A673 (cell line): ENCODE measurements around the gene INPP4B. TPM values are rescaled to one million over a fixed set of nuclear protein-coding genes. Genes with fewer than 3 reads are reported as not detected.

ENCODE experiments used
- BruUV-seq: library from RNA; stranded (reverse); fragments of 400-500 nt; replicated peaks from 2 replicates; lab custom pipeline; 2021; lab: Mats Ljungman, UMichigan
- CTCF ChIA-PET: fragments of 300-600 bp; sonication (Branson Sonifier 250); formaldehyde crosslinking; loops from one replicate; lab custom pipeline; 2022; ENCODE audit warnings: antibody characterized with exemption; lab: Charles Lee
- POLR2A ChIA-PET: fragments of 300-600 bp; sonication (Branson Sonifier 250); formaldehyde crosslinking; loops from one replicate; lab custom pipeline; 2022; ENCODE audit warnings: antibody characterized with exemption; ENCODE audit not compliant: low non-redundant PET; lab: Charles Lee
- DNase-seq: peaks from one replicate; pipeline ENCODE4 v3.0.0-alpha.2; 2015; ENCODE audit warnings: low spot score
- H3K27ac ChIP-seq: fragments of 200-600 bp; sonication (generic); 2 replicates; pipeline ENCODE4 v1.5.1; 2016; ENCODE audit warnings: mixed run types, low read depth, mild to moderate bottlenecking, mixed read lengths, antibody characterized with exemption, low read length; ENCODE audit not compliant: poor library complexity, severe bottlenecking
- H3K27me3 ChIP-seq: fragments of 200-600 bp; sonication (generic); replicated peaks from 2 replicates; pipeline ENCODE4 v1.6.1; 2017; ENCODE audit warnings: mixed run types, low read depth, mild to moderate bottlenecking, mixed read lengths, antibody characterized with exemption, low read length; ENCODE audit not compliant: insufficient read depth, poor library complexity
- H3K36me3 ChIP-seq: fragments of 200-600 bp; sonication (generic); 2 replicates; pipeline ENCODE4 v1.6.1; 2016; ENCODE audit warnings: mixed run types, mild to moderate bottlenecking, mixed read lengths, antibody characterized with exemption, low read length; ENCODE audit not compliant: insufficient read depth, poor library complexity, severe bottlenecking
- H3K4me1 ChIP-seq: fragments of 200-600 bp; sonication (generic); 2 replicates; pipeline ENCODE4 v1.6.1; 2017; ENCODE audit warnings: mixed run types, mild to moderate bottlenecking, mixed read lengths, antibody characterized with exemption, low read length; ENCODE audit not compliant: insufficient read depth, poor library complexity, severe bottlenecking
- H3K4me3 ChIP-seq: fragments of 200-600 bp; sonication (generic); 2 replicates; pipeline ENCODE4 v1.5.1; 2016; ENCODE audit warnings: low read depth, mixed run types, mild to moderate bottlenecking, mixed read lengths, low read length; ENCODE audit not compliant: poor library complexity, severe bottlenecking
- H3K9me3 ChIP-seq: fragments of 200-600 bp; sonication (generic); 2 replicates; pipeline ENCODE4 v1.6.1; 2016; ENCODE audit warnings: mixed run types, low read depth, mild to moderate bottlenecking, mixed read lengths, antibody characterized with exemption, low read length; ENCODE audit not compliant: poor library complexity, severe bottlenecking
- EZH2 ChIP-seq: fragments of 200-600 bp; sonication (generic); IDR thresholded peaks from 2 replicates; pipeline ENCODE4 v1.6.1; 2017; ENCODE audit warnings: borderline replicate concordance, low read depth, mild to moderate bottlenecking, mixed read lengths, antibody characterized with exemption, low read length; ENCODE audit not compliant: poor library complexity, severe bottlenecking
- intact Hi-C: fragments of 100-400 bp; cut with micrococcal nuclease; formaldehyde crosslinking; loops from one replicate; pipeline ENCODE4 v1.10.0; 2022; ENCODE audit not compliant: unreplicated experiment
- total RNA-seq: library from RNA; stranded (reverse); gene quantifications from 2 replicates; pipeline ENCODE4 v1.2.3, GENCODE V29; 2021
- TF ChIP-seq, protein P1 (sequence below): fragments of 300-800, 200-600 bp; sonication (generic); conservative IDR thresholded peaks from 2 replicates; pipeline ENCODE4 v1.5.1; 2017; ENCODE audit warnings: low read depth, mild to moderate bottlenecking, antibody characterized with exemption, low read length, moderate library complexity, mixed read lengths

Gene INPP4B
- total RNA-seq, 1 experiment from 2014 or later = 13.1 TPM

DNA sequence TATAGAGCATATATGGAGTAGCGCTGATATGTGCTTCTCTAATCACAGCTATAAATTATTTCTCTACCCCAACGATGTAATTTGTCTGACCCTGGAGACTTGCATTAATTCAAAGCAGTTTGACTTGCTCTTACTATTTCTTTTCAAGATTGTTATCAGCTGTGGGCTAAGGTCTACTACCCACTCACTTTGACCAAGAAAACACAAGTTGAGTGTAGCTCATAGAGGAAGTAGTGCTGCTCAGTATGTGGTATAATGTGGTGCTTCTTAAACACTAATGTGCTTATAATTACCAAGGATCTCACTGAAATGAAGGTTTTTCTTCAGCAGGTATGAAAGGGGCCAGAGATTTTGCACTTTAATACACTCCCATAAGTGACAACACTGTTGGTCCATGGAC lies 70.1 kb downstream of the INPP4B start:
- Histone ChIP-seq H3K9me3 (no peaks in the 10 kb centered on the region), H3K4me1 (no peaks in the 10 kb centered on the region), H3K4me3 (no peak overlapping the region), H3K27ac (no peak overlapping the region), H3K36me3 (no peaks in the 10 kb centered on the region), H3K27me3 (no peaks in the 10 kb centered on the region)
- intact Hi-C loops = no loop called here
- ChIA-PET CTCF (no interaction called here), POLR2A (no interaction called here)
- no TSS peak for BruUV-seq
- no peak for TF ChIP-seq EZH2
- TF ChIP-seq, protein P1, sequence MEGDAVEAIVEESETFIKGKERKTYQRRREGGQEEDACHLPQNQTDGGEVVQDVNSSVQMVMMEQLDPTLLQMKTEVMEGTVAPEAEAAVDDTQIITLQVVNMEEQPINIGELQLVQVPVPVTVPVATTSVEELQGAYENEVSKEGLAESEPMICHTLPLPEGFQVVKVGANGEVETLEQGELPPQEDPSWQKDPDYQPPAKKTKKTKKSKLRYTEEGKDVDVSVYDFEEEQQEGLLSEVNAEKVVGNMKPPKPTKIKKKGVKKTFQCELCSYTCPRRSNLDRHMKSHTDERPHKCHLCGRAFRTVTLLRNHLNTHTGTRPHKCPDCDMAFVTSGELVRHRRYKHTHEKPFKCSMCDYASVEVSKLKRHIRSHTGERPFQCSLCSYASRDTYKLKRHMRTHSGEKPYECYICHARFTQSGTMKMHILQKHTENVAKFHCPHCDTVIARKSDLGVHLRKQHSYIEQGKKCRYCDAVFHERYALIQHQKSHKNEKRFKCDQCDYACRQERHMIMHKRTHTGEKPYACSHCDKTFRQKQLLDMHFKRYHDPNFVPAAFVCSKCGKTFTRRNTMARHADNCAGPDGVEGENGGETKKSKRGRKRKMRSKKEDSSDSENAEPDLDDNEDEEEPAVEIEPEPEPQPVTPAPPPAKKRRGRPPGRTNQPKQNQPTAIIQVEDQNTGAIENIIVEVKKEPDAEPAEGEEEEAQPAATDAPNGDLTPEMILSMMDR = no peak
- no peak for DNase-seq

DNA sequence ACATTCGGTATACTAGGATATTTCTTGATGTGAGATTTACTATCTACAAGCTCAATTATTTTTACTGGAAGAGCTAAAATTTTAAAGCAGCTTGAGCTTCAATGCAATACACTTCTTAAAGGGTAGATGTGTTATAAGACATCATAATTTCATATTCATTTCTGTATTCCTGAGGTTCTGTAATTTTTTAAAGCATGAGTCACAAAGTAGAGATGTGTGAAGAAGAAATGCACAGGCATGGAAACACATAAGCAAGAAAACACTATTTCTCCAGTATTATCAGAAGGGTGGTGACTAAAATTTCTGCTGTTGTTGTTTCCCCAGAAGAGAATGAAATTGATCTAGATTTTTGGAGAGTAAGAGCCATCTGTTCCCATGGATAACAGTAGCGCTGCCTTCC lies 72.6 kb downstream of the INPP4B start:
- H3K4me3 ChIP-seq = no peak overlapping the region
- no peak overlapping the region for H3K27ac ChIP-seq
- no peaks in the 10 kb centered on the region for H3K4me1 ChIP-seq
- no peaks in the 10 kb centered on the region for H3K27me3 ChIP-seq
- no peaks in the 10 kb centered on the region for H3K9me3 ChIP-seq
- ChIA-PET CTCF (no interaction called here), POLR2A (no interaction called here)
- intact Hi-C loops = no loop called here
- no peaks in the 10 kb centered on the region for H3K36me3 ChIP-seq
- BruUV-seq = no TSS peak
- TF ChIP-seq, protein P1 = no peak
- no peak for TF ChIP-seq EZH2
- DNase-seq = no peak

DNA sequence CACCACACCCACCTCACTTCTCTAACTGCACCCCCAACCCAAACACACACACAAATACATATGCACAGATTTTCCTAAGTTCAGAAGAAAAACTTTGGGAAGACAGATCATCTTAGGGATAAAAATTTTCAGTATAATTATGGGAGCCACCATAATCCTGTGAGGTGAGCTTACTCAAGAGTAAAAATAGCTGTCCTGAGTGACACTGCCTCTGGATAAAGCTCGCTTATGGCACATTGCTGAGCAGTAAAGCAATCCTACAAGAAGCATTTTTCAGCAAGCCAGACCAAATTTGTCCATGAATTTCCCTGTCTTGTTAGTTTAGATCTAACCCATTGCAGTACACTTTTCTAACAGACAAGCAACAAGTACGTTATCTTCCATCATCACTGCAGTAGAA lies 83.8 kb downstream of the INPP4B start:
- no peak for DNase-seq
- no peaks in the 10 kb centered on the region for H3K27me3 ChIP-seq
- no peaks in the 10 kb centered on the region for H3K36me3 ChIP-seq
- H3K4me1 ChIP-seq = no peaks in the 10 kb centered on the region
- no peak overlapping the region for H3K27ac ChIP-seq
- H3K4me3 ChIP-seq = no peak overlapping the region
- intact Hi-C loops = no loop called here
- POLR2A ChIA-PET = no interaction called here
- H3K9me3 ChIP-seq = no peaks in the 10 kb centered on the region
- CTCF ChIA-PET = no interaction called here
- TF ChIP-seq EZH2 = no peak
- TF ChIP-seq, protein P1 = no peak
- BruUV-seq = no TSS peak
